Breast epithelium (tissue), 3 donors: ENCODE results near the gene ZNF407.

Experiments used
- CTCF ChIP-seq, 3 donors: fragments of 450-650 bp; IDR thresholded peaks; one replicate each; pipeline ENCODE4 v1.5.1; 2016 to 2017; ENCODE audit warnings: antibody characterized with exemption in 3 of 3, mild to moderate bottlenecking in 3 of 3, moderate library complexity in 3 of 3
- POLR2A ChIP-seq: fragments of 450-650 bp; IDR thresholded peaks from one replicate; pipeline ENCODE4 v1.6.1; 2016; ENCODE audit warnings: antibody characterized with exemption, mild to moderate bottlenecking, moderate library complexity

- TF ChIP-seq CTCF (IDR thresholded peaks at IDR 0.05): no peak
- TF ChIP-seq POLR2A: no peak
These were observed 41.5 kb upstream of the ZNF407 start for GRCh38 chr18:74556126-74556525.
